ENCODE data around the gene SBK1.

DNA sequence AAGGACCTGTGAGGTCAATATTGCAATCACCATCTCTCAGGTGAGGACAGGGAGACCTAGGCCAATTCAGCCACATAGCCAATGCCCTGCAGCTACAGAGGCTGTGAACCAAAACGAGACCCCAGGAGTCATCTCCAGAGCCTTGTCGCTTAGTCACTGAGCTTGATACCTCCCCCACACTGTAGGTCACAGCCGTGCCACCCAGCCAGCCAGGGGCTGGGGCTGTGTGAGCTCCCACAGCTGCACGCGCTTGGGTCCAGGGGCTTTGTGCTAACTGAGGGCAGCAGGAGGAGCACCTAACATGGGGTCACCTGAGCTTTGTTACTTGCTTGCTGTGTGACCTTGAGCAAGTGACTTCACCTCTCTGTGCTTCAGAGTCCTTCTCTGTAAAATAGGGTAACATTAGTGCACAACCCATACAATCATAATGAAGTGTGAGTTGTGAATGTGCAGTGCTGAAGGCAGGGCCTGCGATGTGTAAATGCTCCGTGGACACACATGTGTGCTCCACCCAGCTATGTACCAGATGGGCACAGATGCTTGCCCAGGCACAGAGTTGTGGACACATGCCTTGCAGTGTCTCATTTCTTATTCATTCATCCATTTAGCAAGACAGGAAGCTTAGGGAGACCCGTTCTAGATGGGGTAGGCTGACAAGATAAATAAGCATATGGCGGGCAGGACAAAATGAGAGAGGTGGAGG lies 25.9 kb downstream of the SBK1 start:
- TF ChIP-seq CTCF (IDR thresholded peaks at IDR 0.05) (no peak), POLR2A (IDR thresholded peaks at IDR 0.05) (no peak)

Data from lower leg skin (tissue), 3 donors.